GM19240 (cell line): ENCODE data around the gene WDR36.

Source experiments
- DNase-seq: peaks from one replicate; pipeline ENCODE4 v3.0.0; 2011; ENCODE audit warnings: low spot score; ENCODE audit not compliant: insufficient read length

The WDR36 gene

GRCh38 chr5:111092062-111092853 lies at the start of gene WDR36:
Gene WDR36 (plus strand): TSS chr5:111092348. CDS start chr5:111092457, 109 bp downstream.
- no peak for DNase-seq

- no peak for DNase-seq
Observed at GRCh38 chr5:111043712-111044506, 48.2 kb upstream of the WDR36 start.

- no peak for DNase-seq
Observed at GRCh38 chr5:111058064-111058463, 34.1 kb upstream of the WDR36 start.

GRCh38 chr5:111060169-111060568 lies 32.0 kb upstream of the WDR36 start:
- no peak for DNase-seq

- DNase-seq: no peak
Observed at GRCh38 chr5:111061618-111062017, 30.5 kb upstream of the WDR36 start.

- no peak for DNase-seq
Observed at GRCh38 chr5:111063709-111064322, 28.3 kb upstream of the WDR36 start.

- no peak for DNase-seq
Observed at GRCh38 chr5:111066261-111066938, 25.7 kb upstream of the WDR36 start.

- no peak for DNase-seq
Observed at GRCh38 chr5:111068213-111068612, 23.9 kb upstream of the WDR36 start.

- no peak for DNase-seq
Observed at GRCh38 chr5:111069839-111070238, 22.3 kb upstream of the WDR36 start.

- DNase-seq: no peak
Observed at GRCh38 chr5:111070272-111071134, 21.6 kb upstream of the WDR36 start.

- DNase-seq: no peak
Observed at GRCh38 chr5:111071413-111071812, 20.7 kb upstream of the WDR36 start, which contains the start of gene TSLP. Gene TSLP (plus strand): TSS chr5:111071713. CDS start chr5:111071891, 178 bp downstream.

GRCh38 chr5:111072949-111073682 lies 19.0 kb upstream of the WDR36 start:
- DNase-seq: no peak

- DNase-seq: no peak
Observed at GRCh38 chr5:111074244-111074643, 17.9 kb upstream of the WDR36 start.

GRCh38 chr5:111075520-111075919 lies 16.6 kb upstream of the WDR36 start:
- no peak for DNase-seq

GRCh38 chr5:111076091-111076490 lies 16.1 kb upstream of the WDR36 start:
- no peak for DNase-seq

GRCh38 chr5:111077678-111078077 lies 14.5 kb upstream of the WDR36 start:
- DNase-seq: no peak

- DNase-seq: no peak
Observed at GRCh38 chr5:111079846-111080245, 12.3 kb upstream of the WDR36 start.

- no peak for DNase-seq
Observed at GRCh38 chr5:111083323-111083722, 8.8 kb upstream of the WDR36 start.

GRCh38 chr5:111095982-111096381 lies 3.8 kb downstream of the WDR36 start:
- DNase-seq: no peak
